Caki2 (cell line): ENCODE results near the gene MOV10L1. TPM values are rescaled to one million over a fixed set of nuclear protein-coding genes. Genes with fewer than 3 reads are reported as not detected.

Source experiments
- DNase-seq: peaks from one replicate; pipeline ENCODE4 v3.0.0-alpha.2; 2015; ENCODE audit warnings: low read depth
- in situ Hi-C: cut with HindIII; loops from 2 replicates; pipeline ENCODE4 v1.10.0; 2016; ENCODE audit warnings: low sequenced_read_pairs, low pct_unique_long_range_greater_than_20kb, mixed read lengths
- total RNA-seq: library from RNA; depleted of rRNA; stranded (reverse); fragments of >200 nt; shearing (Covaris generic); gene quantifications from 2 replicates; pipeline ENCODE4 v1.2.3, GENCODE V29; 2014; ENCODE audit warnings: low replicate concordance

Gene MOV10L1
- total RNA-seq, 1 experiment from 2014 or later = not detected

DNA sequence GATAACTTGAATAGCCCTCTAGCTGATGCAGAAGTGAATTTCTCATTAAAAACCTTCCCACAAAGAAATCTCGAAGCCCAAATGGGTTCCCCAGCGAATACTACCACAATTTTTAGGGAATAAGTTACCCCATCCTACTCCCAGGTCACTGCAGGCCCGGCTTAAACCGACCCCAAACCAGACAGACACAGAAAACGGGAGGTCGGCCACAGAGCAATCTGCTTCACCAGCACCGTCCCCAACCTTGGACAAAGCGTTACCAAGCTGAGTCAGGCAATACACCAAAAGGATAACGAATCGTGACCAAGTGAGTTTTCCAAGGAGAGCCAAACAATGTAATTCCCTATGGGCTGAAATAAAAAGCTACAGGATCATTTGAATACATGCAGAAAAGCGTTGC lies 575 bp upstream of the MOV10L1 start:
- no peak for DNase-seq
- in situ Hi-C loops = no loop called here

DNA sequence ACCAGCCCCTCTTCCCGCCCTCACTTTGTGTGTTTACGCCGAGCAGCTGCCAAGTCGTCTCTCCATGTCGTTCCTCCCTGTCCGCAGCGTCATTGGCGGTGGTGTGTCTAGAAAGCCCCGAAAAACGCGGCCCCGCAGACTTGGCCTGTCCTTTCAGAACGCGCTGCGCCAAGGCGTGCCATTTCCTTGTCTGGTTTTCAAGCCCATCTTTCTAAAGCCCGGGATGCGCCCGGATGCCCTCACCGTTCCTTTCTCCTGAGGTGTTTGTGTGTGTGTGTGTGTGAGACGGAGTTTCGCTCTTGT lies 557 bp downstream of the MOV10L1 start:
- in situ Hi-C loops = no loop called here
- no peak for DNase-seq

GRCh38 chr22:50091092-50091768 lies 1.4 kb downstream of the MOV10L1 start:
- DNase-seq = no peak
- in situ Hi-C loops = no loop called here

- in situ Hi-C loops = no loop called here
Observed at GRCh38 chr22:50092342-50092741, 2.5 kb downstream of the MOV10L1 start.

GRCh38 chr22:50098052-50098451 lies 8.2 kb downstream of the MOV10L1 start:
- DNase-seq = no peak
- in situ Hi-C loops = no loop called here

More at GRCh38 chr22:50092342-50092741, 2.5 kb downstream of the MOV10L1 start:
- DNase-seq = no peak

DNA sequence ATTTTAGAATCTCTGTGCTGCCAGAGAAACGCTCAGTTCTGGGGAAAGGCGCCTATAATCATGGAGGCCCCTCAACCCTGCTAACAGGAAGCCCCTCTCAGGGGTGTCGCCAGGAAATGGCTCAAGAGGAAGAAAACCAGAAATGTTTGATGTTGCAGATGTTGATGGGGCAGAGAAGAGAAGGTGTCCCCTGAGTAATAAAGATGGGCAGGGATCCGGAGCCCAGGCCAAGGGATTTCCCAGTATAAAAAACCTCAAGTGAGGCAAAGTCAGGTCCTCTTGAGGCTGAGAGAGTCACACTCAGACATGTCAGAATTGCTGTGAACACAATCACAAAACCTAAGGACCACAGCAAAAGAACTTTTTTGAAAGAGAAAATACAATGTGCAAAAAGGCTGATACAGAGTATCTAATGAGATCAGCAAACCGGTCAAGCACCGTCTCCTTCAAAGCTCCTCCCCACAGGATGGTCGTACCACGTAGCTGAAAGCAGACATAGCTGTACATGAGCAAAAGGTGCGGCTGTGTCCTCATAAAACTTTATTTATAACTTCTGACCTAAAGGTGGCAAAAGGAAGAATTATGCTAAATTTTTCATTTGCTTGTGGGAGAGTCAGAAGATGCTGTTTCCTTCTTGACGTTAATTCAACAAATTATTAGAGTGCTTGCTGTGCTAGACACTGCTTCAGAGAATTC lies 12.2 kb downstream of the MOV10L1 start:
- in situ Hi-C loops = no loop called here
- no peak for DNase-seq

DNA sequence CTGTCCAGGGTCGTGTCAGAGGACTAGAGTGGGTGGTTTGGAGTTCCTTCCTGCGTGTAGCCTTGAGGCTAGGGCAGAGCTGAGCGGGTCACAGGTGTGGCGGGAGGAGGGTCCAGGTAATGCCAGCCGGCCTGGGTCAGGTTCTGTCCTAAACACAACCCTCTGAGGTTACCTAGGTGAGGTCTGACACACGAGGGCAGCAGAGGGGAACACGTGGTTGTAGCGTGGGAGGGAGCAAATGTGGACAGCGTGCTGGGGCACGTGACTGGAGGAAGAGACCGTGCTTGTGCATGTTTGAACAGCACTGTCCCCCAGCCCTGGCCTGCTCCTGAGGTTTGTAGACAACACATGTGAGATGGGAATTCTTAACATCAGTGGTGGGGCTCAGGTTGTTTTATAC lies 13.1 kb downstream of the MOV10L1 start:
- in situ Hi-C loops = no loop called here
- no peak for DNase-seq

DNA sequence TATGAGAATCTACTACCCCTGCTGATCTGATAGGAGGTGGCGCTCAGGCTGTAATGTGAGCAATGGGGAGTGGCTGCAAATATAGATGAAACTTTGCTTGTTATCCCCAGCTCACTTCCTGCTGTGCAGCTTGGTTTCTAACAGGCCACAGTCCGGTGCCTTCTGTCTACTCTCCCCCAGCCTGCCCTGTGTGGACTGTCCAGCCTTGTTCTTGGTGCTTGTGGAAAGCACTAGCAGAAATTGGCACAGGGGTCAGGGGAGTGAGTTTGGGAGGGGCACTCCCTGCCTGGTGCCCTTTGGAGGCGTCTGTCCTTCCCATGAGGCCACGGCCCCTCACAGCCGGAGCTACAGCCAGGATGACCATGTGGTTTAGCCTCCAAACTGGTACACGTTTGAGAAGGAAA lies 14.3 kb downstream of the MOV10L1 start:
- DNase-seq = no peak

GRCh38 chr22:50105208-50106100 lies 15.6 kb downstream of the MOV10L1 start:
- DNase-seq = no peak
- in situ Hi-C loops = no loop called here

More for the DNA sequence above, 14.3 kb downstream of the MOV10L1 start:
- in situ Hi-C loops = no loop called here

GRCh38 chr22:50107529-50107928 lies 17.7 kb downstream of the MOV10L1 start:
- in situ Hi-C loops = no loop called here
- DNase-seq = no peak

DNA sequence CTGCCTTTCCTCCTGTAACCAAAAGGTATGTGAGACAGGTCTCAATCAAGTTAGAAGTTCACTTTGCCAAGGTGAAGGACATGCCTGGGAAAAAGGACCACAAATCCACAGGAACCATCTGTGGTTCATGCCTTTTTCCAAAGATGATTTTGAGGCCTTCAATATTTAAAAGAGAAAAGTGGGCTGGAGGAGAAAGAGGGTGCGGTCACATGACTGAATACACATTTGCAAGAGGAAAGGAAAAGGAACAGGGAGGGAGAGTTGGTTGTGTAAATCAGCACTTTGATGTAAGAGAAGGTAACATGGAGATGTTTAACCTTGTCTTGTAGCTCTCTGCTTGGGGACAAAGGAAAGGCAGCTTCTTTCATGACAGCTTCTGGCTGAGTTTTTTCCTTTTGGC lies 21.2 kb downstream of the MOV10L1 start:
- no peak for DNase-seq
- in situ Hi-C loops = no loop called here

- in situ Hi-C loops = no loop called here
- no peak for DNase-seq
Observed at GRCh38 chr22:50112151-50113118, 22.6 kb downstream of the MOV10L1 start.

DNA sequence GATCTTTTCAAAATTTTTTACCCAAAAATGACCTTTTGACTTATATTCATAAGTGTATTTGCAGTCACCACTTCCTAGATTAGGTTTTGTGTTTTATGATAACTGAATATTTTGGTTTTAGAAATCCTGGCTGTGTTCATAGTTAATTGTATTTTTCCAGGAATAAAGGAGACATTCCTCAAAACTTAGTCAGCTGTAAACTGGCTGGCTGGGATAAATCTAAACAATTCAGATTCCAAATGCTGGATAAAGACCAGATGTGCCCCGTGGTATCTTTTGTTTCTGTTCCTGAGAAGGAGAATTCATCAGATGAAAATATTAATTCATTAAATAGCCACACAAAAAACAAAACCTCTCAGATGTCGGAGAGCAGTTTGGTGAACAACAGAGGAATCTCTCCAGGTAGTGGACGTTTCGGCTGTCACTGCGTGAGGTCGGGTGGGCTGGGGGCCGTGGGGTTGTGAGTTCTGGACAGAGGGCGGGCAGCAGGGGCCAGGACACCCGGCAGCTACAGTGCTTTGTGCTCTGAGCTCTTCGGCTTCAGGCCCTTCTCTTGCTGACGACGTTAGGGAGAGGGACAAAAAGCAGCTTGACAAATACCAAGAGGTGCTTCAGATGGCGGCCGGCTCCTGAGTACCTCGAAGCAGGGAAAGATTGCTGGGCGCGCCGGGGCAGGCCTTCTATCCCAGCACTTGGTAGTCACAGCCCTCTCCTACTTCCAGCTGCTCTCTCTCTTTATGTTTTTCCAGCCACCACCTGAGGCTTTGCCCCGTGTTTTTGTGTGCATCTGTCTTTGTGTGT lies 24.6 kb downstream of the MOV10L1 start:
- no peak for DNase-seq
- in situ Hi-C loops = no loop called here

DNA sequence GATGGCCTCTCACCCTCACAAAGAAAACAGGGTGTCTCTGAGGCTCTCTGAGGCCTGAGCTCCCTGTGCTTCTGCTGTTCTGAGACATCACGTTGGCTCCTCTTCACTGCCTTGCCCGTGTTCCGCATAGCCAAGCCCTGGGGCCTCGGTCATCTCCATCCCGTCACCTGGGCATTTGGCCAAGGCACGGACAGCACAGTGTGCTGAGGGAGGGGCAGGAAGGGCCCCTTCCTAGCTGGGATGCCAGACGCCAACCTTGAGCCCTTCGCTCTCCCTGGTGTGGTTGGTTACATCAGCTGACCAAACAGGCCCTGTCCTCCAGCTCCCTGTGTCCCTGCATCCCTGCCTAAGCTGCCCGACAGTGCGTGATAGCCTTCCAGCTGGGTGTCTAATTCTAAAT lies 25.9 kb downstream of the MOV10L1 start:
- no peak for DNase-seq
- in situ Hi-C loops = no loop called here

DNA sequence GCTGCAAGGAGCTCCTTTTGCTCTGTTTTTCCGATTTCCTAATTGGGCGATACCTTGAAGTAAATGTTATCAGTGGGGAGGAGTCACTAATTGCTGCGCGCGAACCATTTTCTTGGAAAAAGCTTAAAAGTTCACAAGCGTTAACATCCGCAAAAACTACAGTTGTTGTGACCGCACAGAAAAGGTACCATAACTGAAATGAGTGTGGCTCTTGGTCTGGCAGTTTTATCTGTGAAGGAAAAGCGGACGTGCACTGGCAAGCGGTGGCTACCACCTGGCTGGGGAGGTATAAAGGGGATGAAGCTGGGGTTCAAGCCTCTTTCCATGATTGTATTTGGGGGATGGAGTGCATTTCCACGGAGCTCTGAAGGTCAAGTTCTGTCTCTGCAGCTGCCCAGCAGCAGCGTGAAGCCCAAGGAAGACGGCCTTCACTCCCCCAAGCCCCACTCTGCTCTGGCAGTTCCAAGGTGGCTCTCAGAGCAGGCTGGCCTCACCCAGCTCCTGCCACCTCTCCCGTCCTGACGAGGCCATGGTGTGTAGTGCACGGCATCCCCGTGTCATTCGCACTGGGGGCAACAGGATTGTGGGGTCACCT lies 27.5 kb downstream of the MOV10L1 start:
- in situ Hi-C loops = no loop called here
- DNase-seq = no peak

DNA sequence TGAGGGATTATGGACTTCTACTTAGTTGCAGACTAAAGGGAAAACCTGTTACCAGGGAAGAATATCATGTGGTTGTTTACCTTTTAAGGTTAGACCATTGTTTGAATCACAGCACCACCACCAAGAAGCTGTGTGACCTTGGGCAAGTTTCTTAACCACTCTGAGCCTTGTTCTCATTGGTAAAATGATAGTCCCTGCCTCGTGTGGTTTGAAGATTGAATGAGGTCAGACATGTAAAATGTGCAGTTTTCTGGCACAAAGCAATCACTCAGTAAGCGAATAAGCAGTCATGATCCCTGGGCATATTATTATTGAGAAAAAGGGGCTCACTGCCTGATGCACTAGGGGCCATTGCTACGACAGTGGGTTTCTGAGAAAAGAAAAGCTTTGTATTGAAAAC lies 28.3 kb downstream of the MOV10L1 start:
- no peak for DNase-seq
- in situ Hi-C loops = no loop called here

- in situ Hi-C loops = no loop called here
- no peak for DNase-seq
Observed at GRCh38 chr22:50118557-50119168, 28.9 kb downstream of the MOV10L1 start.
